Stimulated activated CD4-positive, alpha-beta T cell treated with anti-CD3 and anti-CD28 coated beads, Interleukin-15, amount 100 ng/mL, for 24 hours (primary cell): ENCODE data around the gene PCYT2.

Source experiments
- DNase-seq: peaks from one replicate; pipeline ENCODE4 v3.0.0-alpha.2; 2020

Gene PCYT2

GRCh38 chr17:81851423-81851822 is 59.8 kb downstream of the PCYT2 start:
- DNase-seq: no peak
